GM23338 (cell line): ENCODE data around the gene MPP7. TPM values are rescaled to one million over a fixed set of nuclear protein-coding genes. Genes with fewer than 3 reads are reported as not detected.

Source experiments
- ATAC-seq: fragments of 200-7000 bp; cut with Tn5 transposase; 3 replicates; pipeline ENCODE4 v1.9.1; 2020
- DNase-seq: peaks from one replicate; pipeline ENCODE4 v3.0.0-alpha.2; 2015; ENCODE audit warnings: low spot score
- H2AFZ ChIP-seq: fragments of 200-600 bp; sonication (generic); 2 replicates; pipeline ENCODE4 v1.8.0; 2016; ENCODE audit warnings: antibody characterized with exemption, mild to moderate bottlenecking, moderate library complexity
- H3F3A ChIP-seq: fragments of 200-600 bp; sonication (generic); replicated peaks from 2 replicates; pipeline ENCODE4 v1.8.0; 2017; ENCODE audit warnings: antibody characterized with exemption, mixed run types, low read depth
- H3K27ac ChIP-seq: fragments of 200-600 bp; sonication (generic); 2 replicates; pipeline ENCODE4 v1.6.1; 2016; ENCODE audit warnings: low read depth
- H3K27me3 ChIP-seq: fragments of 200-600 bp; sonication (generic); 2 replicates; pipeline ENCODE4 v1.8.0; 2016; ENCODE audit warnings: mild to moderate bottlenecking, mixed run types, moderate library complexity; ENCODE audit not compliant: insufficient read depth
- H3K36me3 ChIP-seq: fragments of 200-600 bp; sonication (generic); 2 replicates; pipeline ENCODE4 v1.8.0; 2016; ENCODE audit warnings: mild to moderate bottlenecking; ENCODE audit not compliant: insufficient read depth
- H3K4me1 ChIP-seq: fragments of 200-600 bp; sonication (generic); 2 replicates; pipeline ENCODE4 v1.8.0; 2016; ENCODE audit warnings: mild to moderate bottlenecking, moderate library complexity; ENCODE audit not compliant: insufficient read depth
- H3K4me2 ChIP-seq: fragments of 200-600 bp; sonication (generic); 2 replicates; pipeline ENCODE4 v1.7.1; 2017; ENCODE audit warnings: mixed run types
- H3K4me3 ChIP-seq: fragments of 200-600 bp; sonication (generic); 2 replicates; pipeline ENCODE4 v1.6.1; 2016; ENCODE audit warnings: mixed run types
- H3K79me2 ChIP-seq: fragments of 200-600 bp; sonication (generic); replicated peaks from 2 replicates; pipeline ENCODE4 v1.8.0; 2017; ENCODE audit warnings: mild to moderate bottlenecking; ENCODE audit not compliant: insufficient read depth
- H3K9me2 ChIP-seq: fragments of 200-600 bp; sonication (generic); 2 replicates; pipeline ENCODE4 v1.8.0; 2017; ENCODE audit not compliant: insufficient read depth
- H4K20me1 ChIP-seq: fragments of 200-600 bp; sonication (generic); replicated peaks from 2 replicates; pipeline ENCODE4 v1.8.0; 2017; ENCODE audit warnings: mild to moderate bottlenecking; ENCODE audit not compliant: insufficient read depth
- H3K27ac Mint-ChIP-seq: 2 replicates; pipeline ENCODE4 v1.8.0; 2020; ENCODE audit warnings: inconsistent platforms, mild to moderate bottlenecking, moderate library complexity, mixed read lengths
- H3K27me3 Mint-ChIP-seq: 3 replicates; pipeline ENCODE4 v1.8.0; 2022; ENCODE audit warnings: low read depth, mild to moderate bottlenecking, moderate library complexity, mixed read lengths, inconsistent platforms; ENCODE audit not compliant: insufficient read depth, poor library complexity
- H3K36me3 Mint-ChIP-seq: 3 replicates; pipeline ENCODE4 v1.8.0; 2021; ENCODE audit warnings: low read depth, mild to moderate bottlenecking, inconsistent platforms, moderate library complexity, mixed read lengths
- H3K4me1 Mint-ChIP-seq: 3 replicates; pipeline ENCODE4 v1.8.0; 2020; ENCODE audit warnings: mild to moderate bottlenecking, inconsistent platforms, mixed read lengths
- H3K4me3 Mint-ChIP-seq: 3 replicates; pipeline ENCODE4 v1.8.0; 2021; ENCODE audit warnings: moderate library complexity, mild to moderate bottlenecking, inconsistent platforms, mixed read lengths
- H3K9me3 Mint-ChIP-seq: 3 replicates; pipeline ENCODE4 v1.8.0; 2020; ENCODE audit warnings: moderate library complexity, mild to moderate bottlenecking, inconsistent platforms, mixed read lengths
- CREB1 ChIP-seq: fragments of 250-450 bp; sonication (Bioruptor Pico); IDR thresholded peaks from 2 replicates; pipeline ENCODE4 v1.5.0; 2020; ENCODE audit warnings: low read depth, mild to moderate bottlenecking, moderate library complexity
- ETS1 ChIP-seq: IDR thresholded peaks from 2 replicates; pipeline ENCODE4 v1.6.1; 2016; ENCODE audit warnings: antibody characterized with exemption
- EZH2 ChIP-seq: fragments of 200-600 bp; sonication (generic); IDR thresholded peaks from one replicate; pipeline ENCODE4 v1.8.0; 2017; ENCODE audit warnings: antibody characterized with exemption, mild to moderate bottlenecking, low read depth; ENCODE audit not compliant: unreplicated experiment
- EZH2phosphoT487 ChIP-seq: fragments of 200-600 bp; sonication (generic); IDR thresholded peaks from one replicate; pipeline ENCODE4 v1.8.1; 2018; ENCODE audit warnings: antibody characterized with exemption; ENCODE audit not compliant: unreplicated experiment
- JUNB ChIP-seq: IDR thresholded peaks from one replicate; pipeline ENCODE4 v1.6.1; 2016; ENCODE audit warnings: antibody characterized with exemption; ENCODE audit not compliant: unreplicated experiment
- NANOG ChIP-seq: IDR thresholded peaks from 2 replicates; pipeline ENCODE4 v1.6.1; 2016; ENCODE audit warnings: antibody characterized with exemption, borderline replicate concordance
- POLR2AphosphoS5 ChIP-seq: IDR thresholded peaks from 2 replicates; pipeline ENCODE4 v1.6.1; 2016; ENCODE audit warnings: antibody characterized with exemption, low read depth
- REST ChIP-seq: IDR thresholded peaks from one replicate; pipeline ENCODE4 v1.6.1; 2018; ENCODE audit warnings: antibody characterized with exemption; ENCODE audit not compliant: unreplicated experiment
- STAT1 ChIP-seq: IDR thresholded peaks from one replicate; pipeline ENCODE4 v1.6.1; 2016; ENCODE audit warnings: antibody characterized with exemption; ENCODE audit not compliant: unreplicated experiment
- ZNF114 ChIP-seq: fragments of 250-450 bp; sonication (Bioruptor Pico); IDR thresholded peaks from 2 replicates; pipeline ENCODE4 v1.5.0; 2020; ENCODE audit warnings: mild to moderate bottlenecking, moderate library complexity
- ZNF331 ChIP-seq: fragments of 250-450 bp; sonication (Bioruptor Pico); IDR thresholded peaks from 2 replicates; pipeline ENCODE4 v1.5.0; 2020; ENCODE audit warnings: low read depth, mild to moderate bottlenecking, moderate library complexity
- polyA plus RNA-seq: library from polyadenylated mRNA; unstranded; fragments of >200 nt; fragmentation: Nextera tagmentation; extraction: Ambion mirVana; gene quantifications from 2 replicates; pipeline ENCODE4 v1.2.1, GENCODE V29; 2016
- total RNA-seq: library from RNA; depleted of rRNA; stranded (reverse); fragments of >200 nt; shearing (Covaris generic); gene quantifications from 2 replicates; pipeline ENCODE4 v1.2.3, GENCODE V29; 2014
- TF ChIP-seq, protein P1 (sequence below): fragments of 250-450 bp; sonication (Bioruptor Pico); IDR thresholded peaks from 2 replicates; pipeline ENCODE4 v1.5.0; 2020; ENCODE audit warnings: mild to moderate bottlenecking, moderate library complexity

The MPP7 gene
- total and polyA plus RNA-seq, 2 experiments from 2014 or later = 5.0 to 8.0 TPM

DNA sequence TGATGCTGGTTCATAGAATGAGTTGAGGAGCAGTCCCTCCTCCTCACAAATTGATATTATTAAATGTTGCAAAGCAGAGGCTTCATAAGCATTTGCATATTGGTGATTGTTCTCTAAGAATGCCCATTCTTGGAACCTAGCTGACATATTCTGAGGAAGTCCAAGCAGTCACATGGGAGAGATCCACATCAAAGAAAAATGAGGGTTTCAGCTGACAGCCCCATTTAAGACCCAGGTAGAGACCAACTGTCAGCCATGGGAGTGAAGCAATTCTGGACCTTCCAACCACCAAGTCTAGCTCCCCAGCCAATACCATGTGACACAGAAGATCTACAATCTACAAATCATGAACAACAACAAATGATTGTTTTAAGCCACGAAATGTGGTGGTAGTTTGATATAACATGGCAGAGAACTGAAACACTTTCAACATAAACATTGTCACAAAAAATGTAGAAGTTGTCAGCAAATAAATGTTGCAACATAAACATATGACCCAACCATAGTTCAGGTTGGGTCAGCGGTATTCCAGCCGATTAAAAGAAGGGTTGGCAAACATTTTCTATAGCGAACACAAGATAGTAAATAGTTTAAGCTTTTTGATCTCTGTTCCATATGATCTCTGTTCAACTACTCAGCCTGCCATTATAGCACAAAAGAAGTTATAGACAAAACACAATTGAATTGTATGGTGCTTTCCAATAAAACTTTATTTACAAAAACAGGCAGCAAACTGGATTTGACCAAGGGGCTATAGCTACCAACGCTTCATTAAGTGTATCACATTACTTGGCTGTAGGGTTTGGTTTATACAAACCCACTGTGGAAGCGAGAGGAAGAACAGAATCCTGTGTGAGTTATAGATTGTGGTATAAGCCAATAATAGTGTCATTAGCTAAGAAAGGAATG is 41.4 kb upstream of the MPP7 start (continued):
- TF ChIP-seq, protein P1, sequence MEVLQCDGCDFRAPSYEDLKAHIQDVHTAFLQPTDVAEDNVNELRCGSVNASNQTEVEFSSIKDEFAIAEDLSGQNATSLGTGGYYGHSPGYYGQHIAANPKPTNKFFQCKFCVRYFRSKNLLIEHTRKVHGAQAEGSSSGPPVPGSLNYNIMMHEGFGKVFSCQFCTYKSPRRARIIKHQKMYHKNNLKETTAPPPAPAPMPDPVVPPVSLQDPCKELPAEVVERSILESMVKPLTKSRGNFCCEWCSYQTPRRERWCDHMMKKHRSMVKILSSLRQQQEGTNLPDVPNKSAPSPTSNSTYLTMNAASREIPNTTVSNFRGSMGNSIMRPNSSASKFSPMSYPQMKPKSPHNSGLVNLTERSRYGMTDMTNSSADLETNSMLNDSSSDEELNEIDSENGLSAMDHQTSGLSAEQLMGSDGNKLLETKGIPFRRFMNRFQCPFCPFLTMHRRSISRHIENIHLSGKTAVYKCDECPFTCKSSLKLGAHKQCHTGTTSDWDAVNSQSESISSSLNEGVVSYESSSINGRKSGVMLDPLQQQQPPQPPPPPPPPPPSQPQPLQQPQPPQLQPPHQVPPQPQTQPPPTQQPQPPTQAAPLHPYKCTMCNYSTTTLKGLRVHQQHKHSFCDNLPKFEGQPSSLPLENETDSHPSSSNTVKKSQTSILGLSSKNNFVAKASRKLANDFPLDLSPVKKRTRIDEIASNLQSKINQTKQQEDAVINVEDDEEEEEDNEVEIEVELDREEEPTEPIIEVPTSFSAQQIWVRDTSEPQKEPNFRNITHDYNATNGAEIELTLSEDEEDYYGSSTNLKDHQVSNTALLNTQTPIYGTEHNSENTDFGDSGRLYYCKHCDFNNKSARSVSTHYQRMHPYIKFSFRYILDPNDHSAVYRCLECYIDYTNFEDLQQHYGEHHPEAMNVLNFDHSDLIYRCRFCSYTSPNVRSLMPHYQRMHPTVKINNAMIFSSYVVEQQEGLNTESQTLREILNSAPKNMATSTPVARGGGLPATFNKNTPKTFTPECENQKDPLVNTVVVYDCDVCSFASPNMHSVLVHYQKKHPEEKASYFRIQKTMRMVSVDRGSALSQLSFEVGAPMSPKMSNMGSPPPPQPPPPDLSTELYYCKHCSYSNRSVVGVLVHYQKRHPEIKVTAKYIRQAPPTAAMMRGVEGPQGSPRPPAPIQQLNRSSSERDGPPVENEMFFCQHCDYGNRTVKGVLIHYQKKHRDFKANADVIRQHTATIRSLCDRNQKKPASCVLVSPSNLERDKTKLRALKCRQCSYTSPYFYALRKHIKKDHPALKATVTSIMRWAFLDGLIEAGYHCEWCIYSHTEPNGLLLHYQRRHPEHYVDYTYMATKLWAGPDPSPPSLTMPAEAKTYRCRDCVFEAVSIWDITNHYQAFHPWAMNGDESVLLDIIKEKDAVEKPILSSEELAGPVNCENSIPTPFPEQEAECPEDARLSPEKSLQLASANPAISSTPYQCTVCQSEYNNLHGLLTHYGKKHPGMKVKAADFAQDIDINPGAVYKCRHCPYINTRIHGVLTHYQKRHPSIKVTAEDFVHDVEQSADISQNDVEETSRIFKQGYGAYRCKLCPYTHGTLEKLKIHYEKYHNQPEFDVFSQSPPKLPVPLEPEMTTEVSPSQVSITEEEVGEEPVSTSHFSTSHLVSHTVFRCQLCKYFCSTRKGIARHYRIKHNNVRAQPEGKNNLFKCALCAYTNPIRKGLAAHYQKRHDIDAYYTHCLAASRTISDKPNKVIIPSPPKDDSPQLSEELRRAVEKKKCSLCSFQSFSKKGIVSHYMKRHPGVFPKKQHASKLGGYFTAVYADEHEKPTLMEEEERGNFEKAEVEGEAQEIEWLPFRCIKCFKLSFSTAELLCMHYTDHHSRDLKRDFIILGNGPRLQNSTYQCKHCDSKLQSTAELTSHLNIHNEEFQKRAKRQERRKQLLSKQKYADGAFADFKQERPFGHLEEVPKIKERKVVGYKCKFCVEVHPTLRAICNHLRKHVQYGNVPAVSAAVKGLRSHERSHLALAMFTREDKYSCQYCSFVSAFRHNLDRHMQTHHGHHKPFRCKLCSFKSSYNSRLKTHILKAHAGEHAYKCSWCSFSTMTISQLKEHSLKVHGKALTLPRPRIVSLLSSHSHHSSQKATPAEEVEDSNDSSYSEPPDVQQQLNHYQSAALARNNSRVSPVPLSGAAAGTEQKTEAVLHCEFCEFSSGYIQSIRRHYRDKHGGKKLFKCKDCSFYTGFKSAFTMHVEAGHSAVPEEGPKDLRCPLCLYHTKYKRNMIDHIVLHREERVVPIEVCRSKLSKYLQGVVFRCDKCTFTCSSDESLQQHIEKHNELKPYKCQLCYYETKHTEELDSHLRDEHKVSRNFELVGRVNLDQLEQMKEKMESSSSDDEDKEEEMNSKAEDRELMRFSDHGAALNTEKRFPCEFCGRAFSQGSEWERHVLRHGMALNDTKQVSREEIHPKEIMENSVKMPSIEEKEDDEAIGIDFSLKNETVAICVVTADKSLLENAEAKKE (CRISPR knock-in tag) = no peak

DNA sequence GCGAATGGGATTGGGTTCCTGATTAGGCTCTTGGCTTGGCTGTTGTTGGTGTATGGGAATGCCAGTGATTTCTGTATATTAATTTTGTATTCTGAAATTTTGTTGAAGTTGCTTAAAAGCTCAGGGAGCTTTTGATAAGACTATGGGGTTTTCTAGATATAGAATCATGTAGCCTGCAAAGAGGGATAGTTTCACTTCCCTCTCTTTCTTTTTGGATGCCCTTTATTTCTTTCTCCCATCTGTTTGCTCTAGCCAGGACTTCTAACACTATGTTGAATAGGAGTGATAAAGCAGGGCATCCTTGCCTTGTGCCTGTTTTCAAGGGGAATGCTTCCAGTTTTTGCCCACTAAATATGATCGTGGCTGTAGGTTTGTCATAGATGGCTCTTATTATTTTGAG is 40.4 kb upstream of the MPP7 start:
- no peak overlapping the region for H3K4me3 Mint-ChIP-seq
- Histone ChIP-seq H3F3A (no peaks in the 10 kb centered on the region), H4K20me1 (no peaks in the 10 kb centered on the region), H3K4me3 (no peak overlapping the region), H3K4me2 (no peak overlapping the region), H2AFZ (no peak overlapping the region), H3K9me2 (0 out of 2 replicates have a peak, but pooled peaks cover 2% of the 10 kb centered on the region), H3K79me2 (no peaks in the 10 kb centered on the region), H3K27me3 (no peaks in the 10 kb centered on the region), H3K4me1 (no peaks in the 10 kb centered on the region), H3K36me3 (no peaks in the 10 kb centered on the region), H3K27ac (no peak overlapping the region)
- ATAC-seq (no peak), DNase-seq (no peak)
- no peaks in the 10 kb centered on the region for H3K4me1 Mint-ChIP-seq
- H3K9me3 Mint-ChIP-seq = peaks cover 9% of the 10 kb centered on the region; the same call in 2 of the 3 replicates
- H3K36me3 Mint-ChIP-seq = no peaks in the 10 kb centered on the region
- no peak overlapping the region for H3K27ac Mint-ChIP-seq
- H3K27me3 Mint-ChIP-seq = no peaks in the 10 kb centered on the region
- TF ChIP-seq REST (no peak), POLR2AphosphoS5 (no peak), EZH2 (no peak), CREB1 (CRISPR knock-in tag) (no peak), NANOG (no peak), JUNB (no peak), EZH2phosphoT487 (no peak), STAT1 (no peak), ETS1 (no peak), ZNF114 (CRISPR knock-in tag) (no peak), ZNF331 (CRISPR knock-in tag) (no peak)
